GM12891 (cell line): Measurements from ENCODE around the gene TLN1.

Experiments used
- POLR2A ChIP-seq: IDR thresholded peaks from 2 replicates; pipeline ENCODE4 v1.6.1; 2011; ENCODE audit warnings: low read depth, low read length, control low read depth
- POLR2AphosphoS5 ChIP-seq: IDR thresholded peaks from 2 replicates; pipeline ENCODE4 v1.6.1; 2011; ENCODE audit warnings: low read depth, low read length, control low read depth
- TAF1 ChIP-seq: IDR thresholded peaks from 2 replicates; pipeline ENCODE4 v1.6.1; 2011; ENCODE audit warnings: low read depth, low read length, control low read depth

GRCh38 chr9:35771534-35771933, 39.5 kb upstream of the TLN1 start:
- TF ChIP-seq POLR2AphosphoS5, result no peak
- TF ChIP-seq POLR2A, result no peak
- no peak for TF ChIP-seq TAF1
